Heart left ventricle (tissue), 16 donors: ENCODE results near the gene SYNCRIP. TPM values are rescaled to one million over a fixed set of nuclear protein-coding genes. Genes with fewer than 3 reads are reported as not detected.
A peak's percentile ranks its signal among the peaks of the same experiment; 100 is the strongest.

Source experiments
- ATAC-seq, 4 donors: fragments of 200-7000 bp; cut with Tn5 transposase; one replicate each; pipeline ENCODE4 v1.9.1; 2020 to 2022; ENCODE audit warnings: moderate library complexity in 4 of 4, mild to moderate bottlenecking in 3 of 4, moderate number of reproducible peaks in 1 of 4
- DNase-seq, 5 donors: peaks; one replicate each; pipeline ENCODE4 v3.0.0-alpha.2; 2020
- H3K27ac ChIP-seq, 12 donors: fragments of 200-600 bp; sonication (generic) in 4 of 12; one replicate each; pipeline versions ENCODE4 v1.5.0 to v1.8.0; 2016 to 2022; ENCODE audit warnings: mild to moderate bottlenecking in 2 of 12
- H3K27me3 ChIP-seq, 9 donors: fragments of 200-600 bp; sonication (generic) in 2 of 9; one replicate each; pipeline versions ENCODE4 v1.5.1 to v1.8.0; 2016 to 2022; ENCODE audit warnings: mild to moderate bottlenecking in 3 of 9
- H3K36me3 ChIP-seq, 9 donors: fragments of 200-600 bp; sonication (generic) in 2 of 9; one replicate each; pipeline versions ENCODE4 v1.5.0 to v1.8.0; 2018 to 2022; ENCODE audit warnings: mild to moderate bottlenecking in 2 of 9
- H3K4me1 ChIP-seq, 12 donors: fragments of 200-600 bp; sonication (generic) in 4 of 12; one replicate each; pipeline versions ENCODE4 v1.5.0 to v1.8.0; 2016 to 2022; ENCODE audit warnings: mild to moderate bottlenecking in 3 of 12
- H3K4me3 ChIP-seq, 12 donors: fragments of 200-600 bp; sonication (generic) in 4 of 12; one replicate each; pipeline versions ENCODE4 v1.5.0 to v1.8.0; 2017 to 2022; ENCODE audit warnings: mild to moderate bottlenecking in 9 of 12, moderate library complexity in 4 of 12
- H3K9me3 ChIP-seq, 12 donors: fragments of 200-600 bp; sonication (generic) in 4 of 12; one replicate each; pipeline versions ENCODE4 v1.5.0 to v1.8.0; 2016 to 2022; ENCODE audit warnings: mild to moderate bottlenecking in 1 of 12
- POLR2A ChIP-seq, 2 donors: fragments of 450-650 bp; IDR thresholded peaks; one replicate each; pipeline ENCODE4 v1.6.1; 2017; ENCODE audit warnings: antibody characterized with exemption in 2 of 2, mild to moderate bottlenecking in 2 of 2, moderate library complexity in 2 of 2
- WGBS, 4 donors: extraction: QIAGEN DNeasy Blood & Tissue Kit in 2 of 4; methylation state at CpG; one replicate each; pipeline versions ENCODE4 v1.1.5 to v1.1.7; 2013 to 2018; 5-methylcytosine and 5-hydroxymethylcytosine counted together
- intact Hi-C, 10 donors: fragments of 100-400 bp; cut with DNase I; formaldehyde crosslinking; loops; one replicate each; pipeline versions ENCODE4 v1.11.1 to v1.14.2; 2022
- polyA plus RNA-seq, 2 donors: library from polyadenylated mRNA; stranded (reverse); fragments of 200-250 nt; gene quantifications; one replicate each; pipeline ENCODE4 v1.2.3, GENCODE V29; 2013
- total RNA-seq, 9 donors: library from RNA; depleted of rRNA in 2 of 9; stranded (reverse); fragments of >200 nt in 2 of 9; fragmentation: NEBNext Ultra II Directional in 3 of 9; extraction: Animal tissue kit (Norgen Biotek cat#: 25700) in 3 of 9; gene quantifications; one replicate each; pipeline versions ENCODE4 v1.1.0 to v1.2.4, GENCODE V29; 2016 to 2023
- TF ChIP-seq, protein P1 (sequence below), 12 donors: fragments of 200-600 bp; sonication (generic) in 4 of 12; IDR thresholded peaks; one replicate each; pipeline versions ENCODE4 v1.5.0 to v1.8.0; 2018 to 2022; ENCODE audit warnings: antibody characterized with exemption in 12 of 12, mild to moderate bottlenecking in 5 of 12
- donor health status: ischemic (EF 13 %, LVEDD 7.1; RV severe dilation, severe dysfunction).
- donor health status: healthy with polysubstance abuse.
- donor health status: DM: no; HTN: yes; CAD: no.
- donor health status: DM: no; HTN: no; CAD: no.
- donor health status: ischemic (EF 25% LVEDD 6.9; RV normal size, moderate dysfunction).
- donor health status: ischemic (EF 25% LVEDD 5.7; RV mildly dilated, moderate dysfunction).
- donor health status: healthy.
- donor health status: DM: yes; HTN: yes; CAD: no.
- donor health status: ischemic (EF 35%, LVEDD 5.7; RV mildly dilated, moderate dysfunction).
- donor health status: nonischemic (EF 11% LVEDD 7.7; RV severe dilation, severe dysfunction).
- donor health status: DM: yes; HTN: yes; CAD: no.
- donor health status: PGD.
- donor health status: ischemic (EF 29% LVEDD 5.4; RV normal size, mild dysfunction).
- donor health status: nonischemic (EF 23%, LVEDD 6.1; RV moderate dilation, normal function).

The SYNCRIP gene
- total and polyA plus RNA-seq, 11 donors: 23.7 to 71.0 (median 57.2) TPM

GRCh38 chr6:85650606-85651005 is 7.9 kb upstream of the SYNCRIP start:
- Histone ChIP-seq H3K4me1 (no peaks in the 10 kb centered on the region), H3K4me3 (no peak overlapping the region), H3K36me3 (no peaks in the 10 kb centered on the region), H3K9me3 (no peaks in the 10 kb centered on the region), H3K27ac (no peak overlapping the region), H3K27me3 (no peaks in the 10 kb centered on the region)
- DNase-seq: no peak
- intact Hi-C loops: no loop called here
- no peak for TF ChIP-seq POLR2A (IDR thresholded peaks at IDR 0.05)
- TF ChIP-seq, protein P1, sequence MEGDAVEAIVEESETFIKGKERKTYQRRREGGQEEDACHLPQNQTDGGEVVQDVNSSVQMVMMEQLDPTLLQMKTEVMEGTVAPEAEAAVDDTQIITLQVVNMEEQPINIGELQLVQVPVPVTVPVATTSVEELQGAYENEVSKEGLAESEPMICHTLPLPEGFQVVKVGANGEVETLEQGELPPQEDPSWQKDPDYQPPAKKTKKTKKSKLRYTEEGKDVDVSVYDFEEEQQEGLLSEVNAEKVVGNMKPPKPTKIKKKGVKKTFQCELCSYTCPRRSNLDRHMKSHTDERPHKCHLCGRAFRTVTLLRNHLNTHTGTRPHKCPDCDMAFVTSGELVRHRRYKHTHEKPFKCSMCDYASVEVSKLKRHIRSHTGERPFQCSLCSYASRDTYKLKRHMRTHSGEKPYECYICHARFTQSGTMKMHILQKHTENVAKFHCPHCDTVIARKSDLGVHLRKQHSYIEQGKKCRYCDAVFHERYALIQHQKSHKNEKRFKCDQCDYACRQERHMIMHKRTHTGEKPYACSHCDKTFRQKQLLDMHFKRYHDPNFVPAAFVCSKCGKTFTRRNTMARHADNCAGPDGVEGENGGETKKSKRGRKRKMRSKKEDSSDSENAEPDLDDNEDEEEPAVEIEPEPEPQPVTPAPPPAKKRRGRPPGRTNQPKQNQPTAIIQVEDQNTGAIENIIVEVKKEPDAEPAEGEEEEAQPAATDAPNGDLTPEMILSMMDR (IDR thresholded peaks at IDR 0.05): no peak
- ATAC-seq: no peak
- WGBS, 4 donors: 80 to 97% (median 92%) methylated on average over 1 of the region's 1 CpG

DNA sequence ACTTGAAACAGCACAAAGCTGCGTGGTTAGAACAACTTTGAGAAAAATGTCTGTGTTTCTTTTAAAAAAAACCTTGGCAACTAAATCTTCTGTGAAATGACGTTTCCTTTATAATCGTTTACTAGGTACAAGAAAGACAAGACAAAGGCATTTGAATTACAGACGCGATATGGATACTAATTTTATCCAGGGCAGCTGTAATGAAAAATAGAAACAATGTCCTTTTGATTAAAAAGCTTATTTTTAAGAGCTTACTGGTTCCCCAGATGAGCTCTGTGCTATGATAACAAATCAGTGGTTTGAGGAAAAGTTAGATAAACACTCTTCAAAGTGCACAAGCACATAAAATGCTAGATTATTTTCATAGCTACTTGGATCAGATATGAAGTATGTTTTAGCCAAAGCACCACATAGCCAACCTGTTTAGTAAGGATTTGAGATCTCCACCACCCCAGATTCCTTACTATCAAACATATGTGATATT is 1.6 kb upstream of the SYNCRIP start:
- Histone ChIP-seq H3K9me3 (no peaks in the 10 kb centered on the region), H3K36me3 (peaks cover 0 to 19% (median 14%) of the 10 kb centered on the region in 9 donors), H3K27ac (peak overlapping the region; percentile 95 to 100 (median 99)), H3K4me3 (peak overlapping the region; percentile 64 to 99 (median 93)), H3K27me3 (no peaks in the 10 kb centered on the region), H3K4me1 (peaks cover 4 to 34% (median 25%) of the 10 kb centered on the region in 12 donors)
- intact Hi-C loops: loop anchor here in 6 of 10 donors (2.0 to 5.0 kb wide), 4 partner anchors 32 to 52 kb away; partner anchors contain the start of gene SNX14 (in 3 of the 6)
- TF ChIP-seq, protein P1 (IDR thresholded peaks at IDR 0.05): no peak
- TF ChIP-seq POLR2A (IDR thresholded peaks at IDR 0.05): no peak
- DNase-seq (no peak), ATAC-seq (no peak)
- 0 to 1% (median 0%) methylated on average over 5 of the region's 5 CpGs for WGBS, 4 donors

DNA sequence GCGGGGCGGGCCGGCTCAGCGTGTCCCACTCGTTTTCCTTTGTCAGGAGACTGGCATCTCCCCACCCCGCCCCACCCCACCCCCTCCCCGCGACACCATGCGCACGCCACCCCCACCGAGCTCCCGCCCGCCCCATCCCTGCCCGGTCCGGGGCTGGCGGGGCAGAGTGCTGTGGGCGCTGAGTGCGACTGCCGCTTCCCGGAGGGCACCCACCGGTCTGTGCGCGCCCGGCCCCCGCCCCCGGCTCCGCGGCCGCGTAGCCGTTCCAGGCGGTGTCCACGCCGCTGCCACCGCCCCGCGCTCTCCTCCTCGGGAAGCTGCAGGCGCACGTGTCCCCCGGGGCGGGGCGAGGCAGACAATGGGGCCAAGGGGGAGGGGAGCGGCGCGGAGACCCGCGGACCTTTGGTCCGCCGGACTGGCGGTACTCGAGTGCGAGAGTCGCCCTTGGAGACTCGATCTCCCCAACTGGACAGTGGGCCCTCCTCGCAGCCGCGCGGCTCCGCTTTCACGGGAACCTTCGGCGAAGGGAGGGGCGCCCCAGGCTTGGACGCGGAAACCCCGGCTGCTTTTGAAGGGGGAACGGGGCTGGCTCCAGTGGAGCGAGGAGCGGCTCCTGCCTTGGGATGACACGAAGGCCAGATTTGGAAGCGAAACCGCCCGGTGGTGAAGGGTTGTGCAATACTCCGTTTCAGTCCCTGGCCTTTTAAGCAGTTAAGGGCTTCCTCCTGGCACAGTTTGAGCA is 1.0 kb upstream of the SYNCRIP start:
- peak; percentile 50 to 79 (median 74) for ATAC-seq
- H3K27me3 ChIP-seq: no peaks in the 10 kb centered on the region
- TF ChIP-seq POLR2A (IDR thresholded peaks at IDR 0.05): peak in 1 of 2 donors; percentile 68
- TF ChIP-seq, protein P1 (IDR thresholded peaks at IDR 0.05): no peak
- intact Hi-C loops: loop anchor here (1.0 to 5.0 kb wide), 8 partner anchors 33 to 51 kb away; partner anchors contain the start of gene SNX14 (in 4 of the 10)
- peaks cover 0 to 25% (median 20%) of the 10 kb centered on the region in 9 donors for H3K36me3 ChIP-seq
- no peaks in the 10 kb centered on the region for H3K9me3 ChIP-seq
- peak; percentile 91 to 95 (median 94) for DNase-seq
- WGBS, 4 donors: 0 to 1% (median 1%) methylated on average over 11 to 75 of the region's 75 CpGs
- H3K4me1 ChIP-seq: peaks cover 4 to 40% (median 30%) of the 10 kb centered on the region in 12 donors
- H3K27ac ChIP-seq: peak overlapping the region; percentile 95 to 100 (median 99)
- H3K4me3 ChIP-seq: peak overlapping the region; percentile 64 to 99 (median 93)
